Left ventricle myocardium inferior (tissue), 1 donor: ENCODE measurements around the gene SNN. TPM values are rescaled to one million over a fixed set of nuclear protein-coding genes. Genes with fewer than 3 reads are reported as not detected.
A peak's percentile ranks its signal among the peaks of the same experiment; 100 is the strongest.

Experiments
- DNase-seq: peaks from one replicate; pipeline ENCODE4 v3.0.0-alpha.2; 2020
- H3K27ac ChIP-seq: fragments of 200-600 bp; replicated peaks from 2 replicates; pipeline ENCODE4 v1.8.0; 2021
- H3K27me3 ChIP-seq: fragments of 200-600 bp; 2 replicates; pipeline ENCODE4 v1.8.0; 2021; ENCODE audit warnings: low read depth
- H3K36me3 ChIP-seq: fragments of 200-600 bp; 2 replicates; pipeline ENCODE4 v1.8.0; 2021
- H3K4me1 ChIP-seq: fragments of 200-600 bp; 2 replicates; pipeline ENCODE4 v1.8.0; 2021
- H3K4me3 ChIP-seq: fragments of 200-600 bp; 2 replicates; pipeline ENCODE4 v1.8.0; 2021; ENCODE audit warnings: mild to moderate bottlenecking, moderate library complexity
- H3K9me3 ChIP-seq: fragments of 200-600 bp; replicated peaks from 2 replicates; pipeline ENCODE4 v1.8.0; 2021
- CTCF ChIP-seq: fragments of 200-600 bp; IDR thresholded peaks from 2 replicates; pipeline ENCODE4 v1.8.0; 2021; ENCODE audit warnings: antibody characterized with exemption, mild to moderate bottlenecking, borderline replicate concordance
- intact Hi-C: fragments of 100-400 bp; cut with micrococcal nuclease; formaldehyde crosslinking; loops from one replicate; pipeline ENCODE4 v1.11.0; 2022
- total RNA-seq: library from RNA; stranded (reverse); fragmentation: NEBNext Ultra II Directional; extraction: Animal tissue kit (Norgen Biotek cat#: 25700); gene quantifications from one replicate; pipeline ENCODE4 v1.2.1, GENCODE V29; 2021
- donor health status: DM: no; HTN: yes; CAD: no; lungs with severe emphysema.

Gene SNN
- total RNA-seq, 1 donor from 2014 or later = 28.2 TPM

GRCh38 chr16:11650641-11651591 lies 17.3 kb upstream of the SNN start:
- no peak for DNase-seq
- H3K9me3 ChIP-seq = no peaks in the 10 kb centered on the region
- TF ChIP-seq CTCF = no peak
- no peaks in the 10 kb centered on the region for H3K4me1 ChIP-seq
- H3K27me3 ChIP-seq = no peaks in the 10 kb centered on the region
- intact Hi-C loops = no loop called here
- no peak overlapping the region for H3K27ac ChIP-seq
- H3K4me3 ChIP-seq = no peak overlapping the region
- H3K36me3 ChIP-seq = no peaks in the 10 kb centered on the region

- TF ChIP-seq CTCF = no peak
- no peak overlapping the region for H3K27ac ChIP-seq
- DNase-seq = no peak
Measured at GRCh38 chr16:11651796-11652195, 16.5 kb upstream of the SNN start.

GRCh38 chr16:11655655-11656054 lies 12.6 kb upstream of the SNN start:
- no peaks in the 10 kb centered on the region for H3K27me3 ChIP-seq
- DNase-seq = no peak
- intact Hi-C loops = no loop called here
- H3K4me1 ChIP-seq = peaks cover 13% of the 10 kb centered on the region
- no peak overlapping the region for H3K27ac ChIP-seq
- no peak overlapping the region for H3K4me3 ChIP-seq
- no peaks in the 10 kb centered on the region for H3K9me3 ChIP-seq
- TF ChIP-seq CTCF = no peak
- H3K36me3 ChIP-seq = no peaks in the 10 kb centered on the region

More at GRCh38 chr16:11651796-11652195, 16.5 kb upstream of the SNN start:
- no peaks in the 10 kb centered on the region for H3K36me3 ChIP-seq
- intact Hi-C loops = no loop called here
- no peaks in the 10 kb centered on the region for H3K4me1 ChIP-seq
- H3K4me3 ChIP-seq = no peak overlapping the region
- H3K27me3 ChIP-seq = no peaks in the 10 kb centered on the region
- no peaks in the 10 kb centered on the region for H3K9me3 ChIP-seq

GRCh38 chr16:11657556-11657955 lies 10.7 kb upstream of the SNN start:
- Histone ChIP-seq H3K4me1 (peaks cover 13% of the 10 kb centered on the region), H3K27ac (no peak overlapping the region), H3K9me3 (no peaks in the 10 kb centered on the region), H3K36me3 (no peaks in the 10 kb centered on the region), H3K27me3 (no peaks in the 10 kb centered on the region), H3K4me3 (no peak overlapping the region)
- DNase-seq = no peak
- intact Hi-C loops = no loop called here
- TF ChIP-seq CTCF = no peak

GRCh38 chr16:11658896-11659708 lies 9.2 kb upstream of the SNN start:
- DNase-seq = no peak
- Histone ChIP-seq H3K27ac (peak overlapping the region; percentile 27), H3K4me1 (peaks cover 13% of the 10 kb centered on the region), H3K36me3 (no peaks in the 10 kb centered on the region), H3K4me3 (no peak overlapping the region), H3K27me3 (no peaks in the 10 kb centered on the region), H3K9me3 (no peaks in the 10 kb centered on the region)
- intact Hi-C loops = no loop called here
- TF ChIP-seq CTCF = no peak
